ENCODE measurements around the gene P2RY6. TPM values are rescaled to one million over a fixed set of nuclear protein-coding genes. Genes with fewer than 3 reads are reported as not detected.
"Not testable (repeated sequence)": the region's sequence is repeated elsewhere in the genome, so short reads cannot be mapped to it uniquely, and the experiment has no call there.

The P2RY6 gene
- total and polyA plus RNA-seq, 12 donors: 0.83 to 13.0 (median 1.8) TPM

- Histone ChIP-seq H3K4me1 (peaks cover 8 to 83% (median 40%) of the 10 kb centered on the region in 9 donors), H3K9me3 (no peaks in the 10 kb centered on the region), H3K27ac (no peak overlapping the region), H3K36me3 (no peaks in the 10 kb centered on the region), H3K4me3 (no peak overlapping the region), H3K27me3 (peaks cover 0 to 22% (median 9%) of the 10 kb centered on the region in 7 donors)
- ATAC-seq: no peak
- intact Hi-C loops (cut with DNase I): no loop called here
- 84 to 85% methylated on average over 8 of the region's 8 CpGs for WGBS, 2 donors
- no peak for DNase-seq
- no peak for TF ChIP-seq CTCF (IDR thresholded peaks at IDR 0.05)
These were observed 3.4 kb upstream of the P2RY6 start for GRCh38 chr11:73268671-73269271.

- no peak for DNase-seq
- Histone ChIP-seq H3K27me3 (peaks cover 0 to 14% (median 5%) of the 10 kb centered on the region in 7 donors), H3K4me3 (no peak overlapping the region), H3K9me3 (no peaks in the 10 kb centered on the region), H3K36me3 (no peaks in the 10 kb centered on the region), H3K27ac (peak overlapping the region in 3 of 10 donors; percentile 13 to 43 (median 27)), H3K4me1 (peaks cover 8 to 80% (median 37%) of the 10 kb centered on the region in 9 donors)
- intact Hi-C loops (cut with DNase I): no loop called here
- ATAC-seq: no peak
- no peak for TF ChIP-seq CTCF (IDR thresholded peaks at IDR 0.05)
- 83 to 89% methylated on average over 7 of the region's 7 CpGs for WGBS, 2 donors
These were observed 2.6 kb upstream of the P2RY6 start for GRCh38 chr11:73269459-73270015.

- Histone ChIP-seq H3K27ac (peak overlapping the region in 3 of 10 donors; percentile 13 to 77 (median 43)), H3K27me3 (peaks cover 0 to 7% (median 0%) of the 10 kb centered on the region in 7 donors), H3K4me1 (peaks cover 8 to 73% (median 37%) of the 10 kb centered on the region in 9 donors), H3K9me3 (no peaks in the 10 kb centered on the region), H3K36me3 (no peaks in the 10 kb centered on the region), H3K4me3 (no peak overlapping the region)
- WGBS, 2 donors: 94 to 98% methylated on average over 7 of the region's 7 CpGs
- no peak for TF ChIP-seq CTCF (IDR thresholded peaks at IDR 0.05)
- intact Hi-C loops (cut with DNase I): no loop called here
- DNase-seq (no peak), ATAC-seq (no peak)
These were observed 1.9 kb upstream of the P2RY6 start for GRCh38 chr11:73270016-73270854.

- ATAC-seq (no peak), DNase-seq (no peak)
- no peak for TF ChIP-seq CTCF (IDR thresholded peaks at IDR 0.05)
- peaks cover 8 to 66% (median 35%) of the 10 kb centered on the region in 9 donors for H3K4me1 ChIP-seq
- intact Hi-C loops (cut with DNase I): no loop called here
- H3K27me3 ChIP-seq: no peaks in the 10 kb centered on the region
- WGBS, 2 donors: 85 to 88% methylated on average over 18 of the region's 18 CpGs
- no peaks in the 10 kb centered on the region for H3K36me3 ChIP-seq
- H3K27ac ChIP-seq: peak overlapping the region in 1 of 10 donors; percentile 77
- H3K9me3 ChIP-seq: no peaks in the 10 kb centered on the region
- no peak overlapping the region for H3K4me3 ChIP-seq
These were observed 1.2 kb upstream of the P2RY6 start for GRCh38 chr11:73270855-73271477.

GRCh38 chr11:73271478-73271865 is 666 bp upstream of the P2RY6 start:
- H3K4me1 ChIP-seq: peaks cover 3 to 61% (median 30%) of the 10 kb centered on the region in 9 donors
- DNase-seq; H3K36me3 ChIP-seq; intact Hi-C loops (cut with DNase I); ATAC-seq; H3K27me3 ChIP-seq; H3K9me3 ChIP-seq; H3K4me3 ChIP-seq: not testable (repeated sequence)
- H3K27ac ChIP-seq: peak overlapping the region in 2 of 10 donors; percentile 31 to 77
- 89 to 90% methylated on average over 10 of the region's 10 CpGs for WGBS, 2 donors

Data from heart right ventricle (tissue), 16 donors.